HL-60 (cell line): ENCODE measurements around the gene NALCN.

Experiments used
- GABPA ChIP-seq: IDR thresholded peaks from 2 replicates; pipeline ENCODE4 v1.6.1; 2012; ENCODE audit warnings: low read depth
- POLR2AphosphoS5 ChIP-seq: IDR thresholded peaks from 2 replicates; pipeline ENCODE4 v1.6.1; 2012; ENCODE audit warnings: low read depth

- no peak for TF ChIP-seq POLR2AphosphoS5
- no peak for TF ChIP-seq GABPA
Observed at GRCh38 chr13:101289764-101290163, 126.5 kb downstream of the NALCN start.
